Calu3 (cell line): ENCODE measurements around the gene PANK2. TPM values are rescaled to one million over a fixed set of nuclear protein-coding genes. Genes with fewer than 3 reads are reported as not detected.

Experiments used
- BruUV-seq: library from RNA; stranded (reverse); fragments of 400-500 nt; replicated peaks from 2 replicates; lab custom pipeline; 2021; lab: Mats Ljungman, UMichigan
- CTCF ChIA-PET: fragments of 300-600 bp; sonication (Branson Sonifier 250); formaldehyde crosslinking; loops from one replicate; lab custom pipeline; 2022; ENCODE audit warnings: antibody characterized with exemption; lab: Charles Lee
- DNase-seq: peaks from one replicate; pipeline ENCODE4 v3.0.0; 2022
- H3K27ac Mint-ChIP-seq: one replicate; pipeline ENCODE4 v1.8.0; 2022; ENCODE audit warnings: mixed read lengths; ENCODE audit not compliant: unreplicated experiment
- H3K27me3 Mint-ChIP-seq: one replicate; pipeline ENCODE4 v1.8.0; 2022; ENCODE audit warnings: mixed read lengths; ENCODE audit not compliant: unreplicated experiment
- H3K36me3 Mint-ChIP-seq: one replicate; pipeline ENCODE4 v1.8.0; 2022; ENCODE audit warnings: mild to moderate bottlenecking, moderate library complexity, mixed read lengths; ENCODE audit not compliant: insufficient read depth, unreplicated experiment
- H3K4me1 Mint-ChIP-seq: one replicate; pipeline ENCODE4 v1.8.0; 2022; ENCODE audit warnings: mild to moderate bottlenecking, low read depth, mixed read lengths; ENCODE audit not compliant: unreplicated experiment
- H3K4me3 Mint-ChIP-seq: one replicate; pipeline ENCODE4 v1.8.0; 2022; ENCODE audit warnings: mild to moderate bottlenecking, low read depth, moderate library complexity, mixed read lengths; ENCODE audit not compliant: unreplicated experiment
- H3K9me3 Mint-ChIP-seq: one replicate; pipeline ENCODE4 v1.8.0; 2022; ENCODE audit warnings: low read depth, mixed read lengths; ENCODE audit not compliant: unreplicated experiment
- intact Hi-C: fragments of 100-400 bp; cut with micrococcal nuclease; formaldehyde crosslinking; loops from one replicate; pipeline ENCODE4 v1.10.0; 2022; ENCODE audit not compliant: unreplicated experiment
- total RNA-seq: library from RNA; stranded (reverse); gene quantifications from 2 replicates; pipeline ENCODE4 v1.2.3, GENCODE V29; 2022
- TF ChIP-seq, protein P1 (sequence below): fragments of 200-600 bp; IDR thresholded peaks from one replicate; pipeline ENCODE4 v1.8.0; 2022; ENCODE audit warnings: antibody characterized with exemption; ENCODE audit not compliant: unreplicated experiment

Gene PANK2
- total RNA-seq, 1 experiment from 2014 or later = 37.9 TPM

DNA sequence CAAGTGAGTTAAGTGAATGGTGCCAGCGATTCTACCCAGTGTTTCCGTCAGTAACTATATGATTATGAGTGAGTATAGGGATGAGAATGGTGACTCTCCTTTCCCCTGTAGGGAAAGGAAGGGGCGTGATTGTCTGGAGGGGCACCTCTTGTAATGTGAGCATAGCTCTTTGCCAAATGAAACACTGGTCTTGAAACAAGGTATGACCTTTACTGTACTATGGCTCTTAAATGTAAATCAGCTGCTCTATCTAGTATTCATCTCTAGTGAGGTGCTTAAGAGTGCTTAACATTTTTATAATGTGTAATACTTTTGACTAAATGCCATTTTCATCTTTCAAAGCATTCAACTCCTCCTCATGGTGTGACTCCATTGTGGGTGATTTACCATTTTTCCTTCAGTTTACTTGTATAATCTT is 11.0 kb downstream of the PANK2 start:
- H3K36me3 Mint-ChIP-seq = peaks cover 24% of the 10 kb centered on the region
- H3K27ac Mint-ChIP-seq = no peak overlapping the region
- CTCF ChIA-PET = interaction anchor here (0.7 to 1.1 kb wide), 2 partner anchors 14 to 320 kb away, joined by 3 to 4 read pairs; no protein-coding TSS in a partner anchor
- TF ChIP-seq, protein P1, sequence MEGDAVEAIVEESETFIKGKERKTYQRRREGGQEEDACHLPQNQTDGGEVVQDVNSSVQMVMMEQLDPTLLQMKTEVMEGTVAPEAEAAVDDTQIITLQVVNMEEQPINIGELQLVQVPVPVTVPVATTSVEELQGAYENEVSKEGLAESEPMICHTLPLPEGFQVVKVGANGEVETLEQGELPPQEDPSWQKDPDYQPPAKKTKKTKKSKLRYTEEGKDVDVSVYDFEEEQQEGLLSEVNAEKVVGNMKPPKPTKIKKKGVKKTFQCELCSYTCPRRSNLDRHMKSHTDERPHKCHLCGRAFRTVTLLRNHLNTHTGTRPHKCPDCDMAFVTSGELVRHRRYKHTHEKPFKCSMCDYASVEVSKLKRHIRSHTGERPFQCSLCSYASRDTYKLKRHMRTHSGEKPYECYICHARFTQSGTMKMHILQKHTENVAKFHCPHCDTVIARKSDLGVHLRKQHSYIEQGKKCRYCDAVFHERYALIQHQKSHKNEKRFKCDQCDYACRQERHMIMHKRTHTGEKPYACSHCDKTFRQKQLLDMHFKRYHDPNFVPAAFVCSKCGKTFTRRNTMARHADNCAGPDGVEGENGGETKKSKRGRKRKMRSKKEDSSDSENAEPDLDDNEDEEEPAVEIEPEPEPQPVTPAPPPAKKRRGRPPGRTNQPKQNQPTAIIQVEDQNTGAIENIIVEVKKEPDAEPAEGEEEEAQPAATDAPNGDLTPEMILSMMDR = no peak
- intact Hi-C loops = no loop called here
- BruUV-seq = no TSS peak
- H3K27me3 Mint-ChIP-seq = no peaks in the 10 kb centered on the region
- peaks cover 19% of the 10 kb centered on the region for H3K4me1 Mint-ChIP-seq
- no peaks in the 10 kb centered on the region for H3K9me3 Mint-ChIP-seq
- no peak overlapping the region for H3K4me3 Mint-ChIP-seq
- DNase-seq = no peak

DNA sequence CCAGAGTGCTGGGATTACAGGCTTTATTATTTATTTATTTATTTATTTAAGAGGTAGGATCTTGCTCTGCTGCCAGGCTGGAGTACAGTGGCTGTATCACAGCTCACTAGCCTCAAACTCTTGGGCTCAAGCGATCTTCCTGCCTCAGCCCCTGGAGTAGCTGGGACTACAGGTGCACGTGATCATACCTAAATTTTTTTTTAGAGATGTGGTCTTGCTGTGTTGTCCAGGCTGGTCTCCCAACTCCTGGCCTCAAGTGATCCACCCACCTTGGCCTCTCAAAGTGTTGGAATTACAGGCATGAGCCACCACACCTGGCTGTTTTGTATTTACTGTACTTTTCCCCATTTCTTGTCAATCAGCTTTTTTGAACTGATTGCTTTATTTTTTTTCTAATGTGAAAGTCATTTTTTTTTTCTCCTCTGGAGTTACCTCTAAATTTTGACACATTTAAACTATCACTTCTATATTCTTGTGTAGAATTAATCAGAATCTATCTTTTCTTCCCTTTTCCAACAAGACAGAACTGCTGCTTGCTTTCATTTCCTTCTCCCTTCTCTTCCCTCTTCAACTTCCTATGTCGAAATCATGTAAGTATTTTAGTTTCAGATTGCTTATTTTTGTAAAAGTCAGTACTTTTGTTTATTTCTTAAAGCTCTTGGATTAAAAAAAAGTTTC is 12.0 kb downstream of the PANK2 start:
- no peaks in the 10 kb centered on the region for H3K9me3 Mint-ChIP-seq
- no peak overlapping the region for H3K27ac Mint-ChIP-seq
- peaks cover 19% of the 10 kb centered on the region for H3K4me1 Mint-ChIP-seq
- peaks cover 24% of the 10 kb centered on the region for H3K36me3 Mint-ChIP-seq
- DNase-seq = no peak
- H3K4me3 Mint-ChIP-seq = no peak overlapping the region
- TF ChIP-seq, protein P1 = no peak
- BruUV-seq = no TSS peak
- no peaks in the 10 kb centered on the region for H3K27me3 Mint-ChIP-seq
- intact Hi-C loops = no loop called here
- CTCF ChIA-PET = interaction anchor here (1.1 kb wide), 1 partner anchor 13 kb away, joined by 3 read pairs; no protein-coding TSS in a partner anchor

DNA sequence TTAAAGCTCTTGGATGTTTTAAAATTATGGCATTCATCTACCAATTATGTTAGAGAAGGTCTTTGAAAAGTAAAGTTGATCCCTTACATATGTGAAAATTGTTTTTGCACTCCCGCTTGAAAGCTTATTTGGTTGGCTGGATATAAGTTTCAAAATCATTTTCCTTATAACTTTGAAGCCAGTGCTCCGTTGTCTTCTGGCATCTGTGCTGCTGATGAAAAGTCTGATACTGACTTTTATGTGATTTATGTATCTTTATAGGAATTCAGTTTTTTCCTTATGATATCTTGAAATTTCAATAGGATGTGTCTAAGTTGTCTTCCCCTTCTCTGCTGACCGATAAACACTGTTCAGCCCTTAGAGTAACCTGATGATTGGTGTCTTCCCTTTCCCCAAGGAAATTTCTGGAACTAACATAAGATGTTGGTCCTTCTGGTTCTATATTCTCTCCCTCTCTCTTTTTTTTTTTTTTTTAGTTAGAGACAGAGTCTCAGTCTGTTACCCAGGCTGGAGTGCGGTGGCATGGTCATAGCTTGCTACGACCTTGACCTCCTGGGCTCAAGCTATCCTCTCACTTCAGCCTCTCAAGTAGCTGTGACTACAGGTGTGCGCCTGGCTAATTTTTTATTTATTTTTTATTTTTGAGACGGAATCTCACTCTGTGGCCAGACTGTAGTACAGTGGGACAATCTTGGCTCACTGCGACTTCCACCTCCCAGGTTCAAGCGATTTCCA is 12.7 kb downstream of the PANK2 start:
- intact Hi-C loops = no loop called here
- H3K27me3 Mint-ChIP-seq = no peaks in the 10 kb centered on the region
- H3K27ac Mint-ChIP-seq = no peak overlapping the region
- no peaks in the 10 kb centered on the region for H3K9me3 Mint-ChIP-seq
- CTCF ChIA-PET = no interaction called here
- DNase-seq = no peak
- H3K4me1 Mint-ChIP-seq = peaks cover 15% of the 10 kb centered on the region
- no peak overlapping the region for H3K4me3 Mint-ChIP-seq
- peaks cover 21% of the 10 kb centered on the region for H3K36me3 Mint-ChIP-seq
- BruUV-seq = no TSS peak
- TF ChIP-seq, protein P1 = no peak

DNA sequence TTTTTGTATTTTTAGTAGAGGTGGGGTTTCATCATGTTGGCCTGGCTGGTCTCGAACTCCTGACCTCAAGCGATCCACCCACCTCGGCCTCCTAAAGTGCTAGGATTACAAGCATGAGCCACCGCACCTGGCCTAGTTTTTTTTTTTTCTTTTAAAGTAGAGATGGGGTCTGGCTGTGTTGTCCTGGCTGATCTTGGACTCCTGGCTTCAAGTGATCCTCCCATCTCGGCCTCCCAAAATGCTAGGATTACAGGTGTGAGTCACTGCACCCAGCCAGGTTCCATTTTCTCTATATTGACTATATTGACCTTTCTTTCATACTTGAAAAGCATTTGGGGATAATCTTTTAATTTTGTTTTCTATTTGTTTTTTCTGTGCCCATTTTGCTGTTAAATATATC is 13.3 kb downstream of the PANK2 start:
- TF ChIP-seq, protein P1 = no peak
- intact Hi-C loops = no loop called here
- Mint-ChIP-seq H3K27ac (no peak overlapping the region), H3K4me3 (no peak overlapping the region), H3K36me3 (peaks cover 17% of the 10 kb centered on the region), H3K27me3 (no peaks in the 10 kb centered on the region), H3K4me1 (peaks cover 10% of the 10 kb centered on the region), H3K9me3 (no peaks in the 10 kb centered on the region)
- CTCF ChIA-PET = no interaction called here
- BruUV-seq = no TSS peak
- DNase-seq = no peak
